Measurements from ENCODE around the gene KIF3B.
"Not testable (repeated sequence)": the region's sequence is repeated elsewhere in the genome, so short reads cannot be mapped to it uniquely, and the experiment has no call there.

The KIF3B gene

GRCh38 chr20:32333181-32333987, 55.9 kb downstream of the KIF3B start:
- no peaks in the 10 kb centered on the region for H3K27me3 ChIP-seq (ENCODE audit: insufficient read depth, low read length)
- no peak overlapping the region for H3K4me3 ChIP-seq (ENCODE audit: low read length)
- H2AFZ ChIP-seq (ENCODE audit: low read depth, low read length): no peak overlapping the region
- H3K9me3 ChIP-seq (ENCODE audit: low read length): no peaks in the 10 kb centered on the region
- no peaks in the 10 kb centered on the region for H3K4me1 ChIP-seq (ENCODE audit: insufficient read depth, low read length)
- H3K36me3 ChIP-seq (ENCODE audit: insufficient read depth, low read length): peaks cover 38% of the 10 kb centered on the region

- H3K9me3 ChIP-seq (ENCODE audit: low read length): no peaks in the 10 kb centered on the region
Measured at GRCh38 chr20:32333988-32334885, 56.8 kb downstream of the KIF3B start.

DNA sequence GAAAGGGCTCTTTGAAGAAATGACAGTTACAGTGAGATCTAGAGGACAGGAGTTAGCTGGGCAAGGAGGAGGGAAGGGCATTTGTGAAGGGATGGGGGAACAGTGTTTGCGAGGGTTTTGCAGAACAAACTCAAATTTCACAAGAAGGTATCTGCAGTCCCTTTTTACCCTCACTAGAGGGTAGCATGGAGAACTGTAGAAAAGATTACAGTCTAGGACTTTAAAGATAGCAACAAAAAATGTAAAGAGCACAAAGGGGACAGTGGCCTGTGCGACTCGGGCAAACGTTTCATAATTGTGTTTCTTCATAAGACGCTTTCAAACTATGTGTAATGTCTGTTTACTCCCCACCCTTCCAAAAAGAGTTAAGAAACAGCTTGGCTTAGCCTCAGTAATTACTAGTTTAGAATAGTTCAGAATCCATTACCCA, 59.5 kb downstream of the KIF3B start:
- H2AFZ ChIP-seq (ENCODE audit: low read depth, low read length): no peak overlapping the region
- H3K9me3 ChIP-seq (ENCODE audit: low read length): no peaks in the 10 kb centered on the region

More at GRCh38 chr20:32333988-32334885, 56.8 kb downstream of the KIF3B start:
- no peak overlapping the region for H2AFZ ChIP-seq (ENCODE audit: low read depth, low read length)
- peaks cover 6% of the 10 kb centered on the region for H3K4me1 ChIP-seq (ENCODE audit: insufficient read depth, low read length)
- H3K27me3 ChIP-seq (ENCODE audit: insufficient read depth, low read length): no peaks in the 10 kb centered on the region
- H3K36me3 ChIP-seq (ENCODE audit: insufficient read depth, low read length): peaks cover 38% of the 10 kb centered on the region
- H3K4me3 ChIP-seq (ENCODE audit: low read length): no peak overlapping the region

DNA sequence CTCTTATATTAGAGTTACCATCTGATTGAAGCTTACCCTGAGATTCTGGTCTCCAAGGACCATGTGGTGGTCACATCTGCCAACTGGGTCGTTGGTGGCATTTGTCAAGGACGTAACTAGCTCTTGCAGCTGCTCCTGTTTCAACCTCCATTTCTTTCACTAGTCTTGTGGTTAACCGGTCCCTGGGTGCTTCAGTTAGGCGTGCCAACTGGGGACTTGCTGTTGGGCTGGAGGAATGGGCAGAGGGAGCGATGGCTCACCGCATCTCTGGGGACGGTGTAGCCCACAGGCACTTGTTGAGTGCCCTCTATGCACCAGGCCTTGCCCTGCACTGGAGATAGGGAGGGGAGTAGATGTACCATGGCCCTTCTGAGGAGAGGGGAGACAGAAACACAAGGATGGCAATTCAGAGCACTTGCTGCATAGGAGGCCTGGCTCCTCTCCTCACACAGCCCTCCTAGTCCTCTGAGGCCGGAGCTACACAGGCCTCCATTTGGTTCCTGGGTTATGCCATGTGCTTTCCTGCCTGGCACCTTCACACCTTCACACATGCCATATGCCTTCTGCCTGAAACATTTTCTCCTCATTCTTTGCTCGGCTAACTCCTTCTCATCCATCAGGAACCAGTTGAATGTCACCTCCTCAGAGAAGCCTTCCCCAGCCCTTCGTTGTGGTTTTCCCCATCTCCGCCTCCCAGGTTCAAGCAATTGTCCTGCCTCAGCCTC, 60.6 kb downstream of the KIF3B start:
- H3K36me3 ChIP-seq (ENCODE audit: insufficient read depth, low read length): peaks cover 2% of the 10 kb centered on the region
- no peak overlapping the region for H2AFZ ChIP-seq (ENCODE audit: low read depth, low read length)
- H3K9me3 ChIP-seq (ENCODE audit: low read length): no peaks in the 10 kb centered on the region
- H3K4me3 ChIP-seq (ENCODE audit: low read length): no peak overlapping the region
- H3K4me1 ChIP-seq (ENCODE audit: insufficient read depth, low read length): peaks cover 6% of the 10 kb centered on the region
- no peaks in the 10 kb centered on the region for H3K27me3 ChIP-seq (ENCODE audit: insufficient read depth, low read length)

More for the DNA sequence above, 59.5 kb downstream of the KIF3B start:
- no peak overlapping the region for H3K4me3 ChIP-seq (ENCODE audit: low read length)
- no peaks in the 10 kb centered on the region for H3K27me3 ChIP-seq (ENCODE audit: insufficient read depth, low read length)
- peaks cover 6% of the 10 kb centered on the region for H3K4me1 ChIP-seq (ENCODE audit: insufficient read depth, low read length)
- peaks cover 12% of the 10 kb centered on the region for H3K36me3 ChIP-seq (ENCODE audit: insufficient read depth, low read length)

GRCh38 chr20:32338665-32339064, 61.2 kb downstream of the KIF3B start:
- H3K9me3 ChIP-seq (ENCODE audit: low read length): no peaks in the 10 kb centered on the region
- H3K4me3 ChIP-seq (ENCODE audit: low read length): no peak overlapping the region
- no peaks in the 10 kb centered on the region for H3K36me3 ChIP-seq (ENCODE audit: insufficient read depth, low read length)
- H3K27me3 ChIP-seq (ENCODE audit: insufficient read depth, low read length): no peaks in the 10 kb centered on the region
- no peak overlapping the region for H2AFZ ChIP-seq (ENCODE audit: low read depth, low read length)
- peaks cover 6% of the 10 kb centered on the region for H3K4me1 ChIP-seq (ENCODE audit: insufficient read depth, low read length)

GRCh38 chr20:32339116-32339515, 61.7 kb downstream of the KIF3B start:
- Histone ChIP-seq H3K9me3 (ENCODE audit: low read length) (no peaks in the 10 kb centered on the region), H3K4me3 (ENCODE audit: low read length) (no peak overlapping the region), H2AFZ (ENCODE audit: low read depth, low read length) (no peak overlapping the region), H3K36me3 (ENCODE audit: insufficient read depth, low read length) (no peaks in the 10 kb centered on the region), H3K27me3 (ENCODE audit: insufficient read depth, low read length) (no peaks in the 10 kb centered on the region), H3K4me1 (ENCODE audit: insufficient read depth, low read length) (peaks cover 6% of the 10 kb centered on the region)

DNA sequence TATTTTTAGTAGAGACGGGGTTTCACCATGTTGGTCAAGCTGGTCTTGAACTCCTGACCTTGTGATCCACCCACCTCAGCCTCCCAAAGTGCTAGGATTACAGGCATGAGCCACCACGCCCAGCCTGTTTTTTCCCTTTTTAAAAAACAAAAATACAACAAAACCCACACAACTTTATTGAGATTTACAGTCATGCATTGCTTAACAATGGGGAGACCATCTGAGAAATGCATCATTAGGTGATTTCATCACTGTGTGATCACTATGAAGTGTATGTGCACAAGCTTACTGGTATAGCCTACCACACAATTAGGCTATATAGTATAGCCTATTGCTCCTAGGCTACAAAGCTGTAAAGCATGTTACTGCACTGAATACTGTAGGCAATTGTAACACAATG, 63.6 kb downstream of the KIF3B start:
- not testable (repeated sequence) for H3K4me3 ChIP-seq (ENCODE audit: low read length); H3K36me3 ChIP-seq (ENCODE audit: insufficient read depth, low read length); H3K27me3 ChIP-seq (ENCODE audit: insufficient read depth, low read length); H2AFZ ChIP-seq (ENCODE audit: low read depth, low read length); H3K9me3 ChIP-seq (ENCODE audit: low read length)
- peaks cover 20% of the 10 kb centered on the region for H3K4me1 ChIP-seq (ENCODE audit: insufficient read depth, low read length)

DNA sequence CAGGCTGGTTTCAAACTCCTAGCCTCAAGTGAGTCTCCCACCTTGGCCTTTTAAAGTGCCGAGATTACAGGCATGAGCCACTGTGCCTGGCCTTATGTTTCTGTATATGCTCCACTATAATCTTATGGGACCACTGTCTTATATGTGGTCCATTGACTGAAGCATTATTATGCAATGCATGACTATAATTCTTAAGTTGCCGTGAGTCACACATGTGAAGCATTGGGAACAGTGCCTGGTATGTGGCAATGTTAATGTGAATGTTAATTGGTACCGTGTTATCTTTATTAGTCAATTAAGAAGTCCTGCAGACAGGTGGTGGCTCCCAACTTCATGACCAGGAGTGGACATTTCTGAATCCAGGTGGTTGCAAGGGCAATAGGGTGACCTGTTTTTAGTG, 66.0 kb downstream of the KIF3B start:
- H3K27me3 ChIP-seq (ENCODE audit: insufficient read depth, low read length): no peaks in the 10 kb centered on the region
- H3K4me1 ChIP-seq (ENCODE audit: insufficient read depth, low read length): peaks cover 20% of the 10 kb centered on the region
- no peak overlapping the region for H2AFZ ChIP-seq (ENCODE audit: low read depth, low read length)
- H3K36me3 ChIP-seq (ENCODE audit: insufficient read depth, low read length): no peaks in the 10 kb centered on the region
- no peaks in the 10 kb centered on the region for H3K9me3 ChIP-seq (ENCODE audit: low read length)
- no peak overlapping the region for H3K4me3 ChIP-seq (ENCODE audit: low read length)

- no peaks in the 10 kb centered on the region for H3K27me3 ChIP-seq (ENCODE audit: insufficient read depth, low read length)
- H3K36me3 ChIP-seq (ENCODE audit: insufficient read depth, low read length): no peaks in the 10 kb centered on the region
- H3K9me3 ChIP-seq (ENCODE audit: low read length): no peaks in the 10 kb centered on the region
- H3K4me1 ChIP-seq (ENCODE audit: insufficient read depth, low read length): peaks cover 13% of the 10 kb centered on the region
- H3K4me3 ChIP-seq (ENCODE audit: low read length): no peak overlapping the region
- H2AFZ ChIP-seq (ENCODE audit: low read depth, low read length): peak overlapping the region; percentile 27
Measured at GRCh38 chr20:32344835-32345506, 67.5 kb downstream of the KIF3B start.

GRCh38 chr20:32348207-32348606, 70.8 kb downstream of the KIF3B start:
- H3K36me3 ChIP-seq (ENCODE audit: insufficient read depth, low read length): no peaks in the 10 kb centered on the region
- H3K4me1 ChIP-seq (ENCODE audit: insufficient read depth, low read length): peaks cover 13% of the 10 kb centered on the region
- H3K9me3 ChIP-seq (ENCODE audit: low read length): no peaks in the 10 kb centered on the region
- H3K27me3 ChIP-seq (ENCODE audit: insufficient read depth, low read length): no peaks in the 10 kb centered on the region
- H3K4me3 ChIP-seq (ENCODE audit: low read length): no peak overlapping the region
- no peak overlapping the region for H2AFZ ChIP-seq (ENCODE audit: low read depth, low read length)

GRCh38 chr20:32350421-32350820, 73.0 kb downstream of the KIF3B start:
- Histone ChIP-seq H2AFZ (ENCODE audit: low read depth, low read length) (no peak overlapping the region), H3K27me3 (ENCODE audit: insufficient read depth, low read length) (no peaks in the 10 kb centered on the region), H3K9me3 (ENCODE audit: low read length) (no peaks in the 10 kb centered on the region), H3K36me3 (ENCODE audit: insufficient read depth, low read length) (no peaks in the 10 kb centered on the region), H3K4me1 (ENCODE audit: insufficient read depth, low read length) (peaks cover 1% of the 10 kb centered on the region), H3K4me3 (ENCODE audit: low read length) (no peak overlapping the region)

DNA sequence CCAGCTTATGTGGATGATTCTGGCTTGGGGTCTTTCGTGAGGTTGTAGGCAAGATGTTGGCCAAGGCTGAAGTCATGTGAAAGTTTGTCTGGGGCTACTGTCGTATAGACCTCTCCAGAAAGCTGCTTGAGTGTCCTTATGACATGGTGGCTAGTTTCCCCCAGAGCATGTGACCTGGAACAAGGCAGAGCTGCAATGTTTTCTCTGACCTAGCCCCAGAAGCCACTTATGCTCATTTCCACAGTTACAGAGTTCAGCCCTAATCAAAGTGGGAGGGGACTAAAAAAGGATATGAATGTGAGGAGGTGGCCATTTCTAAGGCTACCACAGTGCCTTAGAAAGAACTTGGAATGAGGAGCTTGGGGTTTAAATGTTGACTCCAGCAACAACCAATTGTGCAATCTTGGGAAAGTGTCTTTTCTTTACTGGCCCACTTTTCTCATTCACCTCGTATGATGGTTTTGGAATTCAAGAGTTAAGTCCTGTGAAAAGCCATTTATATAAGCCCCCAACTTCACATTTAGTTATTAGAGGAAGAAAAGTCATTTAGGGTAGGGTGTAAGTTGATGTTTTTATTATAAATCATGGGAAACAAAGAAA, 74.8 kb downstream of the KIF3B start:
- Histone ChIP-seq H3K9me3 (ENCODE audit: low read length) (no peaks in the 10 kb centered on the region), H3K4me1 (ENCODE audit: insufficient read depth, low read length) (peaks cover 3% of the 10 kb centered on the region), H3K4me3 (ENCODE audit: low read length) (no peak overlapping the region), H3K36me3 (ENCODE audit: insufficient read depth, low read length) (no peaks in the 10 kb centered on the region), H2AFZ (ENCODE audit: low read depth, low read length) (no peak overlapping the region), H3K27me3 (ENCODE audit: insufficient read depth, low read length) (no peaks in the 10 kb centered on the region)

Measured in neuron (in vitro differentiated cells).